GM23338 (cell line): ENCODE data around the gene ANKRD31. TPM values are rescaled to one million over a fixed set of nuclear protein-coding genes. Genes with fewer than 3 reads are reported as not detected.

ENCODE experiments used
- ATAC-seq: fragments of 200-7000 bp; cut with Tn5 transposase; 3 replicates; pipeline ENCODE4 v1.9.1; 2020
- DNase-seq: peaks from one replicate; pipeline ENCODE4 v3.0.0-alpha.2; 2015; ENCODE audit warnings: low spot score
- H2AFZ ChIP-seq: fragments of 200-600 bp; sonication (generic); 2 replicates; pipeline ENCODE4 v1.8.0; 2016; ENCODE audit warnings: antibody characterized with exemption, mild to moderate bottlenecking, moderate library complexity
- H3F3A ChIP-seq: fragments of 200-600 bp; sonication (generic); replicated peaks from 2 replicates; pipeline ENCODE4 v1.8.0; 2017; ENCODE audit warnings: antibody characterized with exemption, mixed run types, low read depth
- H3K27ac ChIP-seq: fragments of 200-600 bp; sonication (generic); 2 replicates; pipeline ENCODE4 v1.6.1; 2016; ENCODE audit warnings: low read depth
- H3K27me3 ChIP-seq: fragments of 200-600 bp; sonication (generic); 2 replicates; pipeline ENCODE4 v1.8.0; 2016; ENCODE audit warnings: mild to moderate bottlenecking, mixed run types, moderate library complexity; ENCODE audit not compliant: insufficient read depth
- H3K36me3 ChIP-seq: fragments of 200-600 bp; sonication (generic); 2 replicates; pipeline ENCODE4 v1.8.0; 2016; ENCODE audit warnings: mild to moderate bottlenecking; ENCODE audit not compliant: insufficient read depth
- H3K4me1 ChIP-seq: fragments of 200-600 bp; sonication (generic); 2 replicates; pipeline ENCODE4 v1.8.0; 2016; ENCODE audit warnings: mild to moderate bottlenecking, moderate library complexity; ENCODE audit not compliant: insufficient read depth
- H3K4me2 ChIP-seq: fragments of 200-600 bp; sonication (generic); 2 replicates; pipeline ENCODE4 v1.7.1; 2017; ENCODE audit warnings: mixed run types
- H3K4me3 ChIP-seq: fragments of 200-600 bp; sonication (generic); 2 replicates; pipeline ENCODE4 v1.6.1; 2016; ENCODE audit warnings: mixed run types
- H3K79me2 ChIP-seq: fragments of 200-600 bp; sonication (generic); replicated peaks from 2 replicates; pipeline ENCODE4 v1.8.0; 2017; ENCODE audit warnings: mild to moderate bottlenecking; ENCODE audit not compliant: insufficient read depth
- H3K9me2 ChIP-seq: fragments of 200-600 bp; sonication (generic); 2 replicates; pipeline ENCODE4 v1.8.0; 2017; ENCODE audit not compliant: insufficient read depth
- H4K20me1 ChIP-seq: fragments of 200-600 bp; sonication (generic); replicated peaks from 2 replicates; pipeline ENCODE4 v1.8.0; 2017; ENCODE audit warnings: mild to moderate bottlenecking; ENCODE audit not compliant: insufficient read depth
- H3K27ac Mint-ChIP-seq: 2 replicates; pipeline ENCODE4 v1.8.0; 2020; ENCODE audit warnings: inconsistent platforms, mild to moderate bottlenecking, moderate library complexity, mixed read lengths
- H3K27me3 Mint-ChIP-seq: 3 replicates; pipeline ENCODE4 v1.8.0; 2022; ENCODE audit warnings: low read depth, mild to moderate bottlenecking, moderate library complexity, mixed read lengths, inconsistent platforms; ENCODE audit not compliant: insufficient read depth, poor library complexity
- H3K36me3 Mint-ChIP-seq: 3 replicates; pipeline ENCODE4 v1.8.0; 2021; ENCODE audit warnings: low read depth, mild to moderate bottlenecking, inconsistent platforms, moderate library complexity, mixed read lengths
- H3K4me1 Mint-ChIP-seq: 3 replicates; pipeline ENCODE4 v1.8.0; 2020; ENCODE audit warnings: mild to moderate bottlenecking, inconsistent platforms, mixed read lengths
- H3K4me3 Mint-ChIP-seq: 3 replicates; pipeline ENCODE4 v1.8.0; 2021; ENCODE audit warnings: moderate library complexity, mild to moderate bottlenecking, inconsistent platforms, mixed read lengths
- H3K9me3 Mint-ChIP-seq: 3 replicates; pipeline ENCODE4 v1.8.0; 2020; ENCODE audit warnings: moderate library complexity, mild to moderate bottlenecking, inconsistent platforms, mixed read lengths
- CREB1 ChIP-seq: fragments of 250-450 bp; sonication (Bioruptor Pico); IDR thresholded peaks from 2 replicates; pipeline ENCODE4 v1.5.0; 2020; ENCODE audit warnings: low read depth, mild to moderate bottlenecking, moderate library complexity
- EZH2 ChIP-seq: fragments of 200-600 bp; sonication (generic); IDR thresholded peaks from one replicate; pipeline ENCODE4 v1.8.0; 2017; ENCODE audit warnings: antibody characterized with exemption, mild to moderate bottlenecking, low read depth; ENCODE audit not compliant: unreplicated experiment
- JUNB ChIP-seq: IDR thresholded peaks from one replicate; pipeline ENCODE4 v1.6.1; 2016; ENCODE audit warnings: antibody characterized with exemption; ENCODE audit not compliant: unreplicated experiment
- POLR2AphosphoS5 ChIP-seq: IDR thresholded peaks from 2 replicates; pipeline ENCODE4 v1.6.1; 2016; ENCODE audit warnings: antibody characterized with exemption, low read depth
- STAT1 ChIP-seq: IDR thresholded peaks from one replicate; pipeline ENCODE4 v1.6.1; 2016; ENCODE audit warnings: antibody characterized with exemption; ENCODE audit not compliant: unreplicated experiment
- ZNF331 ChIP-seq: fragments of 250-450 bp; sonication (Bioruptor Pico); IDR thresholded peaks from 2 replicates; pipeline ENCODE4 v1.5.0; 2020; ENCODE audit warnings: low read depth, mild to moderate bottlenecking, moderate library complexity
- polyA plus RNA-seq: library from polyadenylated mRNA; unstranded; fragments of >200 nt; fragmentation: Nextera tagmentation; extraction: Ambion mirVana; gene quantifications from 2 replicates; pipeline ENCODE4 v1.2.1, GENCODE V29; 2016
- total RNA-seq: library from RNA; depleted of rRNA; stranded (reverse); fragments of >200 nt; shearing (Covaris generic); gene quantifications from 2 replicates; pipeline ENCODE4 v1.2.3, GENCODE V29; 2014
- TF ChIP-seq, protein P1 (sequence below): fragments of 250-450 bp; sonication (Bioruptor Pico); IDR thresholded peaks from 2 replicates; pipeline ENCODE4 v1.5.0; 2020; ENCODE audit warnings: mild to moderate bottlenecking, moderate library complexity
- TF ChIP-seq, protein P2 (sequence below): IDR thresholded peaks from 2 replicates; pipeline ENCODE4 v1.6.1; 2016; ENCODE audit warnings: antibody characterized with exemption
- TF ChIP-seq, protein P3 (sequence below): IDR thresholded peaks from one replicate; pipeline ENCODE4 v1.6.1; 2018; ENCODE audit warnings: antibody characterized with exemption; ENCODE audit not compliant: unreplicated experiment
- TF ChIP-seq, protein P4 (sequence below), 2 experiments: fragments of 200-600 bp in 1 of 2; sonication (generic) in 1 of 2; conservative IDR thresholded peaks; 2 replicates each; pipeline versions ENCODE4 v1.5.1 to v1.6.1; 2016 to 2017; ENCODE audit warnings: antibody characterized with exemption in 2 of 2, low read depth in 2 of 2, mild to moderate bottlenecking in 2 of 2, moderate library complexity in 1 of 2

ANKRD31 gene
- total and polyA plus RNA-seq, 2 experiments from 2014 or later, result 0.18 to 0.59 TPM

DNA sequence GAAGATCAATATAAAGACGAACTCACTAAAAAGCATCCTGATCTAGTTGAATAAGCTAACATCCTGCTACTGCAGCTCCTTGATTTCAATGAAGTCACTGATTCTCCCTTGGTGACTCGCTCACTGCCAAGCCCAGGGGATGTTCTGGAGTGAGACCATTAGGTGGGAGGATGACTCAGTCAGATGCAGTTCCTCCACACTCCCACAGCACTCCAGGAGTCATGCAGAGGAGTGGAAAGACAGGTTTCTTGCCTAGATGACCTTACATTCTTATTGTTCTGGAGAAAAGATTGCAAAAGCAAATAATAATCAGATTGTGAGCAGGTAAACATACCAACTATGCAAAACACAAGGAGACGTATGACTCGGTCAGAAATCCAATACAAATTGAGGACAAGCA, 199.6 kb downstream of the ANKRD31 start (continued):
- TF ChIP-seq, protein P1, sequence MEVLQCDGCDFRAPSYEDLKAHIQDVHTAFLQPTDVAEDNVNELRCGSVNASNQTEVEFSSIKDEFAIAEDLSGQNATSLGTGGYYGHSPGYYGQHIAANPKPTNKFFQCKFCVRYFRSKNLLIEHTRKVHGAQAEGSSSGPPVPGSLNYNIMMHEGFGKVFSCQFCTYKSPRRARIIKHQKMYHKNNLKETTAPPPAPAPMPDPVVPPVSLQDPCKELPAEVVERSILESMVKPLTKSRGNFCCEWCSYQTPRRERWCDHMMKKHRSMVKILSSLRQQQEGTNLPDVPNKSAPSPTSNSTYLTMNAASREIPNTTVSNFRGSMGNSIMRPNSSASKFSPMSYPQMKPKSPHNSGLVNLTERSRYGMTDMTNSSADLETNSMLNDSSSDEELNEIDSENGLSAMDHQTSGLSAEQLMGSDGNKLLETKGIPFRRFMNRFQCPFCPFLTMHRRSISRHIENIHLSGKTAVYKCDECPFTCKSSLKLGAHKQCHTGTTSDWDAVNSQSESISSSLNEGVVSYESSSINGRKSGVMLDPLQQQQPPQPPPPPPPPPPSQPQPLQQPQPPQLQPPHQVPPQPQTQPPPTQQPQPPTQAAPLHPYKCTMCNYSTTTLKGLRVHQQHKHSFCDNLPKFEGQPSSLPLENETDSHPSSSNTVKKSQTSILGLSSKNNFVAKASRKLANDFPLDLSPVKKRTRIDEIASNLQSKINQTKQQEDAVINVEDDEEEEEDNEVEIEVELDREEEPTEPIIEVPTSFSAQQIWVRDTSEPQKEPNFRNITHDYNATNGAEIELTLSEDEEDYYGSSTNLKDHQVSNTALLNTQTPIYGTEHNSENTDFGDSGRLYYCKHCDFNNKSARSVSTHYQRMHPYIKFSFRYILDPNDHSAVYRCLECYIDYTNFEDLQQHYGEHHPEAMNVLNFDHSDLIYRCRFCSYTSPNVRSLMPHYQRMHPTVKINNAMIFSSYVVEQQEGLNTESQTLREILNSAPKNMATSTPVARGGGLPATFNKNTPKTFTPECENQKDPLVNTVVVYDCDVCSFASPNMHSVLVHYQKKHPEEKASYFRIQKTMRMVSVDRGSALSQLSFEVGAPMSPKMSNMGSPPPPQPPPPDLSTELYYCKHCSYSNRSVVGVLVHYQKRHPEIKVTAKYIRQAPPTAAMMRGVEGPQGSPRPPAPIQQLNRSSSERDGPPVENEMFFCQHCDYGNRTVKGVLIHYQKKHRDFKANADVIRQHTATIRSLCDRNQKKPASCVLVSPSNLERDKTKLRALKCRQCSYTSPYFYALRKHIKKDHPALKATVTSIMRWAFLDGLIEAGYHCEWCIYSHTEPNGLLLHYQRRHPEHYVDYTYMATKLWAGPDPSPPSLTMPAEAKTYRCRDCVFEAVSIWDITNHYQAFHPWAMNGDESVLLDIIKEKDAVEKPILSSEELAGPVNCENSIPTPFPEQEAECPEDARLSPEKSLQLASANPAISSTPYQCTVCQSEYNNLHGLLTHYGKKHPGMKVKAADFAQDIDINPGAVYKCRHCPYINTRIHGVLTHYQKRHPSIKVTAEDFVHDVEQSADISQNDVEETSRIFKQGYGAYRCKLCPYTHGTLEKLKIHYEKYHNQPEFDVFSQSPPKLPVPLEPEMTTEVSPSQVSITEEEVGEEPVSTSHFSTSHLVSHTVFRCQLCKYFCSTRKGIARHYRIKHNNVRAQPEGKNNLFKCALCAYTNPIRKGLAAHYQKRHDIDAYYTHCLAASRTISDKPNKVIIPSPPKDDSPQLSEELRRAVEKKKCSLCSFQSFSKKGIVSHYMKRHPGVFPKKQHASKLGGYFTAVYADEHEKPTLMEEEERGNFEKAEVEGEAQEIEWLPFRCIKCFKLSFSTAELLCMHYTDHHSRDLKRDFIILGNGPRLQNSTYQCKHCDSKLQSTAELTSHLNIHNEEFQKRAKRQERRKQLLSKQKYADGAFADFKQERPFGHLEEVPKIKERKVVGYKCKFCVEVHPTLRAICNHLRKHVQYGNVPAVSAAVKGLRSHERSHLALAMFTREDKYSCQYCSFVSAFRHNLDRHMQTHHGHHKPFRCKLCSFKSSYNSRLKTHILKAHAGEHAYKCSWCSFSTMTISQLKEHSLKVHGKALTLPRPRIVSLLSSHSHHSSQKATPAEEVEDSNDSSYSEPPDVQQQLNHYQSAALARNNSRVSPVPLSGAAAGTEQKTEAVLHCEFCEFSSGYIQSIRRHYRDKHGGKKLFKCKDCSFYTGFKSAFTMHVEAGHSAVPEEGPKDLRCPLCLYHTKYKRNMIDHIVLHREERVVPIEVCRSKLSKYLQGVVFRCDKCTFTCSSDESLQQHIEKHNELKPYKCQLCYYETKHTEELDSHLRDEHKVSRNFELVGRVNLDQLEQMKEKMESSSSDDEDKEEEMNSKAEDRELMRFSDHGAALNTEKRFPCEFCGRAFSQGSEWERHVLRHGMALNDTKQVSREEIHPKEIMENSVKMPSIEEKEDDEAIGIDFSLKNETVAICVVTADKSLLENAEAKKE, result no peak
- TF ChIP-seq ZNF331 (CRISPR knock-in tag) (no peak), CREB1 (CRISPR knock-in tag) (no peak)
- TF ChIP-seq, protein P2, sequence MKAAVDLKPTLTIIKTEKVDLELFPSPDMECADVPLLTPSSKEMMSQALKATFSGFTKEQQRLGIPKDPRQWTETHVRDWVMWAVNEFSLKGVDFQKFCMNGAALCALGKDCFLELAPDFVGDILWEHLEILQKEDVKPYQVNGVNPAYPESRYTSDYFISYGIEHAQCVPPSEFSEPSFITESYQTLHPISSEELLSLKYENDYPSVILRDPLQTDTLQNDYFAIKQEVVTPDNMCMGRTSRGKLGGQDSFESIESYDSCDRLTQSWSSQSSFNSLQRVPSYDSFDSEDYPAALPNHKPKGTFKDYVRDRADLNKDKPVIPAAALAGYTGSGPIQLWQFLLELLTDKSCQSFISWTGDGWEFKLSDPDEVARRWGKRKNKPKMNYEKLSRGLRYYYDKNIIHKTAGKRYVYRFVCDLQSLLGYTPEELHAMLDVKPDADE, result no peak

DNA sequence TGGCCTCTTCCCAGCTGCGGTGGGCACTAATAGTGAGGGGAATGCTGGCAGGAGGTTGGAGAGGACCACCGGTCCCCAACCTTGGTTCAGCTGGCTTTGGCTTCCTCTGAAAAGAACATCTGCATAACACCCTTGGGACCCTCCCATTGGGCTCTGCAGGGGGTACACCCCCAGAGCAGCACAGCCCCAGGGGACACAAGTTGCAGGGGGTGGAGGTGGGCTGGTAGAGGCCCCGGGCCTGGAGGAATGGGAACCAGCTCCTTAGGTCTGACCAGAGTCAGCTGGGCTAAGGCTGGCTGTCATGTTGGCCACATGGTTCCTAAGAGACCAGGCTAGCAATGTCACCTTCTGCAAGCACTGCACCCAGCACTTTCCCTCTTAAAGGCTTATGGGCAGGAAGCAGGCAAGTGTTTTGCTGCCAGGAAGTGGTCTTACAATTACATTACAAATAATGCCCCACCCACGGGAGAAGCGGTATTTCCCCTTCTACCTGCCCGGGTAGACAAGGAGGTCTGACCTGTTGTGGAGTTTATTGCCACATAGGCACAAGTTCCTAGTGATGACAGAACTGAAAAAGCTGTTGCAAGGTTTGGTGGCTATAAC, 202.4 kb downstream of the ANKRD31 start:
- Histone ChIP-seq H3K4me3 (no peak overlapping the region), H3F3A (no peaks in the 10 kb centered on the region), H3K79me2 (no peaks in the 10 kb centered on the region), H3K36me3 (no peaks in the 10 kb centered on the region), H3K9me2 (no peaks in the 10 kb centered on the region), H3K4me2 (no peak overlapping the region), H2AFZ (no peak overlapping the region), H3K4me1 (no peaks in the 10 kb centered on the region), H4K20me1 (no peaks in the 10 kb centered on the region), H3K27ac (no peak overlapping the region), H3K27me3 (no peaks in the 10 kb centered on the region)
- no peak for DNase-seq
- Mint-ChIP-seq H3K9me3 (no peaks in the 10 kb centered on the region), H3K27me3 (peaks cover 2% of the 10 kb centered on the region), H3K4me1 (peaks cover 6% of the 10 kb centered on the region; the same call in 2 of the 3 replicates), H3K27ac (no peak overlapping the region), H3K36me3 (no peaks in the 10 kb centered on the region), H3K4me3 (no peak overlapping the region)
- no peak for ATAC-seq
- TF ChIP-seq, protein P3, sequence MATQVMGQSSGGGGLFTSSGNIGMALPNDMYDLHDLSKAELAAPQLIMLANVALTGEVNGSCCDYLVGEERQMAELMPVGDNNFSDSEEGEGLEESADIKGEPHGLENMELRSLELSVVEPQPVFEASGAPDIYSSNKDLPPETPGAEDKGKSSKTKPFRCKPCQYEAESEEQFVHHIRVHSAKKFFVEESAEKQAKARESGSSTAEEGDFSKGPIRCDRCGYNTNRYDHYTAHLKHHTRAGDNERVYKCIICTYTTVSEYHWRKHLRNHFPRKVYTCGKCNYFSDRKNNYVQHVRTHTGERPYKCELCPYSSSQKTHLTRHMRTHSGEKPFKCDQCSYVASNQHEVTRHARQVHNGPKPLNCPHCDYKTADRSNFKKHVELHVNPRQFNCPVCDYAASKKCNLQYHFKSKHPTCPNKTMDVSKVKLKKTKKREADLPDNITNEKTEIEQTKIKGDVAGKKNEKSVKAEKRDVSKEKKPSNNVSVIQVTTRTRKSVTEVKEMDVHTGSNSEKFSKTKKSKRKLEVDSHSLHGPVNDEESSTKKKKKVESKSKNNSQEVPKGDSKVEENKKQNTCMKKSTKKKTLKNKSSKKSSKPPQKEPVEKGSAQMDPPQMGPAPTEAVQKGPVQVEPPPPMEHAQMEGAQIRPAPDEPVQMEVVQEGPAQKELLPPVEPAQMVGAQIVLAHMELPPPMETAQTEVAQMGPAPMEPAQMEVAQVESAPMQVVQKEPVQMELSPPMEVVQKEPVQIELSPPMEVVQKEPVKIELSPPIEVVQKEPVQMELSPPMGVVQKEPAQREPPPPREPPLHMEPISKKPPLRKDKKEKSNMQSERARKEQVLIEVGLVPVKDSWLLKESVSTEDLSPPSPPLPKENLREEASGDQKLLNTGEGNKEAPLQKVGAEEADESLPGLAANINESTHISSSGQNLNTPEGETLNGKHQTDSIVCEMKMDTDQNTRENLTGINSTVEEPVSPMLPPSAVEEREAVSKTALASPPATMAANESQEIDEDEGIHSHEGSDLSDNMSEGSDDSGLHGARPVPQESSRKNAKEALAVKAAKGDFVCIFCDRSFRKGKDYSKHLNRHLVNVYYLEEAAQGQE, result no peak
- TF ChIP-seq, protein P2, result no peak
- TF ChIP-seq EZH2 (no peak), STAT1 (no peak), POLR2AphosphoS5 (no peak), JUNB (no peak), CREB1 (CRISPR knock-in tag) (no peak)
- TF ChIP-seq, protein P4, sequence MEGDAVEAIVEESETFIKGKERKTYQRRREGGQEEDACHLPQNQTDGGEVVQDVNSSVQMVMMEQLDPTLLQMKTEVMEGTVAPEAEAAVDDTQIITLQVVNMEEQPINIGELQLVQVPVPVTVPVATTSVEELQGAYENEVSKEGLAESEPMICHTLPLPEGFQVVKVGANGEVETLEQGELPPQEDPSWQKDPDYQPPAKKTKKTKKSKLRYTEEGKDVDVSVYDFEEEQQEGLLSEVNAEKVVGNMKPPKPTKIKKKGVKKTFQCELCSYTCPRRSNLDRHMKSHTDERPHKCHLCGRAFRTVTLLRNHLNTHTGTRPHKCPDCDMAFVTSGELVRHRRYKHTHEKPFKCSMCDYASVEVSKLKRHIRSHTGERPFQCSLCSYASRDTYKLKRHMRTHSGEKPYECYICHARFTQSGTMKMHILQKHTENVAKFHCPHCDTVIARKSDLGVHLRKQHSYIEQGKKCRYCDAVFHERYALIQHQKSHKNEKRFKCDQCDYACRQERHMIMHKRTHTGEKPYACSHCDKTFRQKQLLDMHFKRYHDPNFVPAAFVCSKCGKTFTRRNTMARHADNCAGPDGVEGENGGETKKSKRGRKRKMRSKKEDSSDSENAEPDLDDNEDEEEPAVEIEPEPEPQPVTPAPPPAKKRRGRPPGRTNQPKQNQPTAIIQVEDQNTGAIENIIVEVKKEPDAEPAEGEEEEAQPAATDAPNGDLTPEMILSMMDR (conservative IDR thresholded peaks at IDR 0.05; ENCODE audit: low read depth in 2 of 2), result no peak
